HUES64 (cell line): ENCODE results near the gene TRIM31.

Experiments used
- H3K27ac ChIP-seq: 2 replicates; pipeline ENCODE4 v1.7.0; 2013; ENCODE audit warnings: low read depth, low read length, inconsistent platforms
- H3K27me3 ChIP-seq: 2 replicates; pipeline ENCODE4 v1.6.1; 2013; ENCODE audit warnings: mild to moderate bottlenecking, low read length; ENCODE audit not compliant: insufficient read depth
- H3K36me3 ChIP-seq: 2 replicates; pipeline ENCODE4 v1.6.1; 2013; ENCODE audit warnings: mild to moderate bottlenecking, low read length; ENCODE audit not compliant: insufficient read depth
- H3K4me1 ChIP-seq: 2 replicates; pipeline ENCODE4 v1.6.1; 2013; ENCODE audit warnings: mild to moderate bottlenecking, low read length, moderate library complexity; ENCODE audit not compliant: insufficient read depth
- H3K4me3 ChIP-seq: 2 replicates; pipeline ENCODE4 v1.5.1; 2013; ENCODE audit warnings: mild to moderate bottlenecking, low read length, moderate library complexity
- H3K9ac ChIP-seq: 2 replicates; pipeline ENCODE4 v1.6.1; 2013; ENCODE audit warnings: mild to moderate bottlenecking, low read depth, low read length
- H3K9me3 ChIP-seq: 2 replicates; pipeline ENCODE4 v1.6.1; 2013; ENCODE audit warnings: low read depth, low read length; ENCODE audit not compliant: insufficient read depth
- WGBS: fragments of 150-250, 120-280 bp; methylation state at CpG from one replicate; pipeline ENCODE4 v1.1.7; 2013; ENCODE audit warnings: missing lambda C conversion rate; 5-methylcytosine and 5-hydroxymethylcytosine counted together

Gene TRIM31

GRCh38 chr6:30055513-30055912, 57.4 kb downstream of the TRIM31 start:
- Histone ChIP-seq H3K9me3 (no peaks in the 10 kb centered on the region), H3K36me3 (0 out of 2 replicates have a peak, but pooled peaks cover 2% of the 10 kb centered on the region), H3K27me3 (no peaks in the 10 kb centered on the region), H3K27ac (no peak overlapping the region), H3K9ac (no peak overlapping the region), H3K4me3 (no peak overlapping the region), H3K4me1 (peaks cover 3% of the 10 kb centered on the region; the same call in 1 of the 2 replicates)
- WGBS: 74% methylated on average over 1 of the region's 1 CpG

DNA sequence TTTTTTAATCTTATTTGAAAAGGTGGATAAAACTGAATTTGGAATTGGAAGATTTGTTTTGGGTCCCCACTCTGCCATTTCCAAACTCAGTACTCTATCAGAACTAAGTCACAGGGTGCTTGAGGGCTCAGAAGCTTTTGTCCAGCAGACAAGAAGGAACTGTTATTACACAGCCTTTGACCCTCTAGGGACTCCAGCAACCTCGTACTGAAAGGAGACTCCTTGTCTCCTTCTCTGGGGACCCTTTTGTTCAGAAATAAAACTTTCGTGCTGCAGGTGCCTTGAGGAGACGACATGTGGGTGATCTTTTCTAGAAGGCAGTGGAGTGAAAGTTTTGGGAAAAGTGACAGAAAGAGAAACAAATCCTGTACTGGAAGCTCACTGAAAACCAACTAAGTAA, 59.2 kb downstream of the TRIM31 start:
- no peaks in the 10 kb centered on the region for H3K27me3 ChIP-seq
- 82% methylated on average over 3 of the region's 3 CpGs for WGBS
- no peak overlapping the region for H3K27ac ChIP-seq
- no peaks in the 10 kb centered on the region for H3K4me1 ChIP-seq
- H3K9me3 ChIP-seq: no peaks in the 10 kb centered on the region
- no peak overlapping the region for H3K4me3 ChIP-seq
- no peak overlapping the region for H3K9ac ChIP-seq
- 0 out of 2 replicates have a peak, but pooled peaks cover 2% of the 10 kb centered on the region for H3K36me3 ChIP-seq
